ENCODE measurements around the gene ACOT12.
A peak's percentile ranks its signal among the peaks of the same experiment; 100 is the strongest.
"Not testable (repeated sequence)": the region's sequence is repeated elsewhere in the genome, so short reads cannot be mapped to it uniquely, and the experiment has no call there.

The ACOT12 gene

DNA sequence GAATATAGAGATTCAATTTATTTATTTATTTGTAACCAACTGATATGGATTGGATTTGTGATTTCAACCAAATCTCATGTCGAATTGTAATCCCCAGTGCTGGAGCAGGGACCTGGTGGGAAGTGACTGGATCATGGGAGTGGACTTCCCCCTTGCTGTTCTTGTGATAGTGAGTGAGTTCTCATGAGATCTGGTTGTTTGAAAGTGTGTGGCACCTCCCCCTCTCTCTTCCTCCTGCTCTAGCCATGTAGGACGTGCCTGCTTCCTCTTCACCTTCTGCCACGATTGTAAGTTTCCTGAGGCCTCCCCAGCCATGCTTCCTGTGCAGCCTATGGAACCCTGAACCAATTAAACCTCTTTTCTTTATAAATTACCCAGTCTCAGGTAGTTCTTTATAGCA, 55.7 kb downstream of the ACOT12 start:
- DNase-seq (ENCODE audit: low spot score) = not testable (repeated sequence)

DNA sequence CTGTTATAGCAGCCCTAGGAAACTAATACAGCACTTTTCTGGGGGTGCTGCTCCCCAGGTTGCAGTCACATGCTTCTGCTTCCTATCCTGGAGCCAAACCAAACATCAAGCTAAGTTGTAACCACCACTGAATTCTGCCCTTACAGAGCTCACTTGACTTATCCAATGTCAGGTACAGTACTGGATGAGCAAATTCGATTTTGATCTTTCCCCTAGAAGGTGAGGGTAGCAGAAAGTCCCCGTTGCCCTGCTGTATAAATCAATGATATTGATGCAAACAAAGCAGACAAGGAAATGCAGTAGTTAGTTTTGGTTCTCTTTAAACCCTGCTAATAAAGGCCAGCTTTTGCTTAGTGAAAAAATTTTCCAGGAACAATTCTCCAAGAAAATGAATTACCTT, 56.1 kb downstream of the ACOT12 start:
- DNase-seq (ENCODE audit: low spot score) = no peak

DNA sequence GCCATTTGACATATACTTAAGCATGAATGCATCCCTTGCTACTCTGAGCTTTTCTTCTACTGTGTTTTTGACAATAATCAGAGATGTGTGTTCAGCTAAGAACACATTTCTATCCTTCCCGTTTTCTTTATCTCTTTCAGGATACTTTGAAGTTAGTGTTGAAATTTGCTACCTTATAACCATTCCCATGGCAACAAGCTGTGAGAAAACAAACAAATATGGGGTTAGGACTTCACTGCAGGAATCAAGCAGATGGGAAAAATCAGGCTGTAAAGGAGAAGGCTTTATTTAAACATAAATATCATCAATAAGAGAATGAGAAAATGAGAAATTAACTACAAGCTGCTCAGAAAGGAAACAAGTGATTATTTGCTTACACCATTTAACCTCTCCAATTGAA, 57.4 kb downstream of the ACOT12 start:
- no peak for DNase-seq (ENCODE audit: low spot score)

DNA sequence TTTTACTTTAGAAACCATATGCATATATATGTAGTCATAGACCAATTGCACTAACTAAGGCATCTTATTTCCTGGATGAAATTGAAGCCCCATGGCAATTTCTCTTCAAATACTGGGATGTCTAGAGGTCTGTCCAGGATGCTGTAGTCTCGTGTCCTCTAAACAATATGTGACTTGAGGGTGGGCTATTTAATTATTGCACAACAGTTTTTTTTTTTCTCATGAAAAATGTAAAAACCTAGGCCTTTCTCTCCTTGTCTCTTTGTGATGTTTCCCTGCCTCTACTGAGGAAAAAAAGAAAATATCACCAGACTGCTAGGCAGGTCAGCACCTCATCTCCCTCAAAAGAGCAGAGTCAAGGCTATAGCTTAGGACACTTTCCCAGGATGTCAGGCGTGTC, 58.0 kb downstream of the ACOT12 start:
- no peak for DNase-seq (ENCODE audit: low spot score)

DNA sequence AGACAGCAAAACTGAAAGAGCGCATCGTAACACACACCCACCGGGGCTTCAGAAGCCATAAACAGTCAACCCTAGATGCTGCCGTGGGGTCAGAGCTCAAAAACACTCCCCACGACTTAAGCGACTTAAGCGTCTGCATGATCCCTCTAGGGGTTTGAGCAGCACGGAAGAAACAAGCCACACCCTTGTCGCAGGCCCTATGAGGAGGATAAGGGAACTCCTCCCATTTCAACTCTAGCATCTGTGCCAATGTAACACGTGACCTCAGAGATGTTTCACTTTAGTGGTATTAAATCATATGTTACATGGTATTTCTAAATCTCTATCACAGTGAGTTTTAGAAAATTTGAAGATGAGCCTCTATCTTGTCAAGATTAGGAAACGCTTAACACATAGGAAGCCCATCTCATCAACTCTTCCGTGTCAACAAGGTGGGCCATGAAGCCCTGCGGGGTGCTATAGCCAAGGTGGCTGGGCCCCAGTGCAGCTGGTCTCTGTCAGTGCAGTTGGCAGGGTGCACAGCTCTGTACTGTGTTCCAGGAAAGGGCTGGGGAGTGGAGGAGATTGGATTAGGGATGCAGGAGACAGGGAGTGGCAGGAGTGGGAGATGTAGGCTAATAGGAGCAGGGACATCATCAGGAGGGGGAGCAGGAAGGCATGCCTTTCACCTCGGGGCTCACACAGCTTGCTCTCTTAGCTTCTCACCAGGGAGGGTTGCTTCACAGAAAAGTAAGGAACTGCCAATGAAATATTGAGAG, 59.5 kb downstream of the ACOT12 start:
- DNase-seq (ENCODE audit: low spot score) = no peak

DNA sequence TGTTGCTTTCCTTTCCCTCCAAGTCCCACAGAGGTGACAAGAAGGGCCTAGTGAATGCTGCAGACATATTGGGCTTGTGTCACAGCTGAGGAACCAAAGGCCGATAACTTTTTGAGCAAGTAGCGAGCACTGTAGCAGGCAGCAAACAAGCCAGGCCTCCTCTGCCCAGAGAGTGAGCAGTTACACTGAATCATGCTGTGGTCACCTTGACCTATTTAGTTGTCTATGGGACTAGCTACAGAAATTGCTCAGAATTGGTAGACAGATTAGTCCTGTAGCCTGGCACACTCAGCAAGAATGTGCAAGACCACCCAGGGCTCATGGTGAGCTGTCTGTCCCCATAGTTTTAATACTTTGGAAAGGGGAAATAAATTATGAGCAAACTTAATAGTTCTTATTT, 67.4 kb downstream of the ACOT12 start:
- DNase-seq (ENCODE audit: low spot score) = no peak

DNA sequence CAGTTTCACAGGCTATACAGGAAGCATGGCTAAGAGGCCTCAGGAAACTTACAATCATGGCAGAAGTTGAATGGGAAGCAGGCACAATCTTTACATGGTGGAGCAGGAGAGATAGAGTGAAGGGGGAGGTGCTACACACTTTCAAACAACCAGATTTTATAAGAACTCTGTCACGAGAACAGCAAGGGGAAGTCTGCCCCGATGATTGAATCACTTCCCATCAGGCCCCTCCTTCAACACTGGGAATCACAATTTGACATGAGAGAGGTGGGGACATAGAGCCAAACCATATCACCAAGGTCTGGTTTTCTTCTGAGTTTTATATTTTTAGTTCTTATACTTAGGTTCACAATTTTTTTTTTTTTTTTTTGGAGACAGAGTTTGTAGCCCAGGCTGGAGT, 76.4 kb downstream of the ACOT12 start:
- no peak for DNase-seq (ENCODE audit: low spot score)

DNA sequence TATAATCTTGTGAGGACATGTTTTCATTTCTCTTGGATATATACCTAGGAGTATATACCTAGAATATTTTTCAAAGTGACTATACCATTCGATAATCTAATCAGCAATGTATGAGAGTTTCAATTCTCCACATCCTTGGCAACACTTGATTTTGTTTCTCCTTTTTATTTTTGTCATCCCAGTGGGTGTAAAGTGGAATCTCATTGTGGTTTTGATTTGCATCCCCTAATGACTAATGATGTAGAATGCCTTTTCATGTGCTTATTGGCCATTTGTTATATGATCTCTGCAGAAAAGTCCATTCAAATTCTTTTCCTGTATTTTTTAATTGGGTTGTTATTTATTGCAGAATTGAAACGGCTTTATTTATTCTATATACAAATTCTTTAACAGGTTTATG, 77.4 kb downstream of the ACOT12 start:
- DNase-seq (ENCODE audit: low spot score) = no peak

DNA sequence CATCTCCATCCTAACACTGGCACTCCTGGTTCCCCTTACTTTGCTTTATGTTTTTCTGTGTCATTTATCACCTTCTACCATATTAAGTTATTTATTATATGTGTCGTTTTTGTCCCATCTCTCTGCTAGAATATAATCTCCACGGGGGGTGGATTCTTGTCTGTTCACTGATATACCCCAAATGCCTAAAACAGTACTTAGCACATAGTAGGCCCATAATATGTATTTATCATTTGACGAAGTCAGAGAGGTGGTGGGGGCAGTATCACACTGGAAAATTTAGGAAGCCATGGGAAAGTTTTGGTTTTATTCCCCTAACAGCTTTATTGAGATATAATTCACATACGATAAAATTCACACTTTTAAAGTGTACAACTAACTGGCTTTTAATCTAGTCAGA, 78.1 kb downstream of the ACOT12 start:
- DNase-seq (ENCODE audit: low spot score) = no peak

DNA sequence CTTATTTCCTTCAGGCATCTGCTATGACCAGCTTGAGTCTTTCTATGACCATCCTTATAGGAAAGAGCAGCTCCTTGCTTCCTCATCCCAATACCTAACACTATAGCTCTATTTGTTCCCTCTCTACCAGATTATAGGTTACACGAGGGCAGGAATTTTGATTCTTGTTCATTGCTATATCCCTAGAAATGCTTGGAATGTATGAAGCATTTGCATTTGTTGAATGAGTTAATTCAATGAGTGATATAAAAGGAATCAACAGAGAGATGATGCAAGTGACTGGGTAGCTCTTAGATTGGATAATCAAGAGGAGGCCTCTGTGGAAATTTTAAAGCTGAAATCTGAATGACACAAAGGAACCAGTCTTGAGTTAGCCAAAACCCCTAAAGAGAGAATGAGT, 78.6 kb downstream of the ACOT12 start:
- DNase-seq (ENCODE audit: low spot score) = no peak

DNA sequence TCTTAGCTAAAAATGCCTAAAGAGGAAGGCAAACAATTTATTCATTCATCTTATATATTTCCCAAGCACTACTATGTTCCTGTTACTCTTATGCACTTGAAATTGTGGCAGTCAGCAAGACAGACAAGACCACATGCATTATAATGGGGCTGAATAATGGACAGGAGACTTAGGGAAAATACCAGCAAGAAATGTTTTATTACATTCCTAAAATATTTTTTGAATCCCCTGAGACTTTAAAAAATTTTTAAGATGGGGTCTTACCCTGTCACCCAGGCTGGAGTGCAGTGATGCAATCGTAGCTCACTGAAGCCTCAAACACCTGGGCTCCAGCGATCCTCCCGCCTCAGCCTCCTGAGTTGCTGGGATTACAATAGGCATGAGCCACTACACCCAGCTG, 79.4 kb downstream of the ACOT12 start:
- DNase-seq (ENCODE audit: low spot score) = no peak

DNA sequence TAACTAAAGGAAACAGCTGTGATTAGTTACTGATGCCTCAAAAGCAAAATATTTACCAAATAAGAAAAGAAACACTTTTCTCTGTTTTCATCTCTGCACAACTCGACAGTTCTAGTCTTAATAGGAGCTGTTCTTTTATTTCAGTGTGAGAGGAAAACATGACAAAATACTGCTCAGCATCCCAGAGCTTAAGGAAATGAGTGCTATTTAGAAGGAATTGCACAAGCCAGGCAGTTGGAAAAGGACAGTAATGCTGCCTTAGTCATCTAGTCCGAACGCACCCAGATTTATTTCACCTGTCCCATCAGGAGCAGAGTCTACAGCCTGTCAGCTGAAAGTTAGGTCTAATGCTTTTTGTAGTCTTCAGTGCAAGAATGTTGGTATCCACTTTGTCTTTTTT, 80.2 kb downstream of the ACOT12 start:
- DNase-seq (ENCODE audit: low spot score) = no peak

DNA sequence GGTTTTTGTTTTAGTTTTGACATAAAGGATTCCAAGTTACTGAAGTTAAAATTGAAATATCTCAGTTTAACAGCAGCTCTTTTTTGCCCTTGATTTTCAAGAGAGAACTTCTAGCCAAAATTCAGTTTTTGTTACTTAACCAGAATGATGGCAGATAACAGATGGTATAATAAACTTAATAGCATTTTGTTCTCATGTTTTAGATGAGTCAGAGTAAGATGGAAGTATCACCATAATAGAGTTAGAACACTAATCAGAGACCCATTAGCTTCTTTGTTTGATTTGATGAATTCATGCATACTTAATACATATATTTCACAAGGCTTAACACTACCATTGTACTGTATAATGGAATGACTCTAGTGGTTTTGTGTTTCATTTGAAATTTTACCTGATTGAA, 80.7 kb downstream of the ACOT12 start:
- no peak for DNase-seq (ENCODE audit: low spot score)

DNA sequence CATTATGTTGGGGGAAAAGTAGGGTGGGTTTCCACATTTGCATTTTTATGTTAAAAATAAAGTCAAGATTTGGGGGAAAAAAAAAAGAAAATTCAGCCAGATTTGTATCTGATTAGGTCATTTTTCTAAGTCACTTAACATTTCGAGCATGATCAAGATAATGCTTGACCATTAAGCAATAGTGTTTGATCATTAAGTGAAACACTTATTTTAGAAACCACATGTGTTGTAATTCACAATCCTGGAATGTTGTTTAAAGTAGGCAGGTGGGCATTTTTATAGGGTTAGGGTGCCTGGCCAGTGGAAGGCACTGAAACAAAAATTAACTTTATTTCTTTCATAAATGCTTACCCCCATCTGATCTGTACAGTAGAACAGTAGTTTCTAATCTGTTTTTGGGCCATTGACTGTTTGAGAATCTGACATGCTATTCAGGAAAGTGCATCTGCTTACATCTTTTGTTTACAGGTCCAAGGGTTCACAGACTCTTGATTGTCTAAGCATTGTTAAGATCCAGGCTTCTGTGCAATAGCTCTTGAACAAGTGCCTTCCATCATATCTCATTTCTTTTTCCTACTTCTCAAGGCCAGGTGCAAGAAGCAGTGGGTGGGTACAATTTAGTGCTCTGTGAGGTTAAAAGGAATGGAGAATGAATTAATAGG, 83.4 kb downstream of the ACOT12 start:
- no peak for DNase-seq (ENCODE audit: low spot score)

DNA sequence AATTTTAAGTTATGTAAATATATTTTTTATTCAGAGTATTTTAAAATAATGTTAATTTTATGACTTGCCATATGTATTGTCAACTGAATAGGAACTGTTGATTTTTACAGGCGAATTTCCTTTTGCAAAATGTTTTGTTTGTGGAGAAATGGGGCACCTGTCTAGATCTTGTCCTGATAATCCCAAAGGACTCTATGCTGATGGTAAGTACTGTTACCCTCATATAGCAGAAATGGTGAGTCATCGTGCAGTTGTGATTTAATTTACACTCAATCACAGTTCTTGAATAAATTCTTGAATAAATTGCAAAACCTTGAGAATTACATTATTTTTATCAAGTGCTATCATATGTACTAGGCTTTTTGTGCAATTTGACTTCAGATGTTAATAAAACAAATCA, 85.1 kb downstream of the ACOT12 start:
- no peak for DNase-seq (ENCODE audit: low spot score)

DNA sequence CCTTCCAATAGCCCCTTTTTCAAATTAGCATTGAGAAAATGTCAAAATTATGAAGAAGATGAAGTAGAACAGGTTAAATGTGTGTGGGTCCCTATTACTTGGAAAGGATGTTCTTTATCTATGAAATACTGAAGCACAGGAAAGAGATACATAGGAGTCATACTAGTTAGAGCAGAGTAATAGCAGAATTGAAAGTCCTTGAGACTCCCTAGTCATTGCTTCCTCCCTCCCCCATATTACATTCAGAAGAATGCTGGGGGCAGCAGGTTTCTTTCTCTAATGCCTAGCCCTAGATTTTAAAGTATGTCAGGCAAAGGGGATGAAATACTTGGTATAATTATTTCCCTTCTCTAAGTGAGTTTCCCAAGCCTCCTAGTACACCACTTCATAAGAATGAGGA, 88.1 kb downstream of the ACOT12 start:
- no peak for DNase-seq (ENCODE audit: low spot score)

DNA sequence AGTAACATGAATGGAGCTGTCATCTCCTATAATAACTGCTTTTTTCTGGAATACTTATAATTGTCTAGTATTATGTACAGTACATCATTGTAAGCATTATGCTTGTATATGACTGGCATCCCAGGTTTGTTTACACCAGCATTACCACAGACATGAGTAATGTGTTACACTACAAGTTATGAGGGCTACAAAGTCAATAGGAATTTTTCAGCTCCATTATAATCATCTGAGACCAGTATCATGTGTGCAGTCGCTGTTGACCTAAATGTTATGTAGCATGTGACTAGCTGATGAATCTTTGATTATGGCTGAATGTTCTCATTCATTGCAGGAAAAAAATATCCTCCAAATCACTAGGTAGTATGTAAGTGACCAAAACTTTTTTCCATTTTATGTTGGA, 90.4 kb downstream of the ACOT12 start:
- no peak for DNase-seq (ENCODE audit: low spot score)

DNA sequence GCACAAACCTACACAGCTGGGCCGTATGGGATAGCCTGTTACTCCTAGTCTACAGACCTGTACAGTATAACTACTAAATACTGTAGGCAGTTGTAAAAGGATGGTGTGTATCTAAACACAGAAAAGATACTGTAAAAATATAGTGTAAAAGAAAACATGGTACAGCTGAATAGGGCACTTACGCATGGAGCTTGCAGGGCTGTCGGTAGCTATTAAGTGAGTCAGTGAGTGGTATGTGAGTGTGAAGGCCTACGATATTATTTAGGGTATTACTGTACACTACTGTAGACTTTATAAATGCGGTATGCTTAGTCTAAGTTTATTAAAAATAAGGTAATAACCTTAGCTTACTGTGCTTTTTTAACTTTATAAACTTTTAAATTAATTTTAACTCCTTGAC, 91.3 kb downstream of the ACOT12 start:
- no peak for DNase-seq (ENCODE audit: low spot score)

DNA sequence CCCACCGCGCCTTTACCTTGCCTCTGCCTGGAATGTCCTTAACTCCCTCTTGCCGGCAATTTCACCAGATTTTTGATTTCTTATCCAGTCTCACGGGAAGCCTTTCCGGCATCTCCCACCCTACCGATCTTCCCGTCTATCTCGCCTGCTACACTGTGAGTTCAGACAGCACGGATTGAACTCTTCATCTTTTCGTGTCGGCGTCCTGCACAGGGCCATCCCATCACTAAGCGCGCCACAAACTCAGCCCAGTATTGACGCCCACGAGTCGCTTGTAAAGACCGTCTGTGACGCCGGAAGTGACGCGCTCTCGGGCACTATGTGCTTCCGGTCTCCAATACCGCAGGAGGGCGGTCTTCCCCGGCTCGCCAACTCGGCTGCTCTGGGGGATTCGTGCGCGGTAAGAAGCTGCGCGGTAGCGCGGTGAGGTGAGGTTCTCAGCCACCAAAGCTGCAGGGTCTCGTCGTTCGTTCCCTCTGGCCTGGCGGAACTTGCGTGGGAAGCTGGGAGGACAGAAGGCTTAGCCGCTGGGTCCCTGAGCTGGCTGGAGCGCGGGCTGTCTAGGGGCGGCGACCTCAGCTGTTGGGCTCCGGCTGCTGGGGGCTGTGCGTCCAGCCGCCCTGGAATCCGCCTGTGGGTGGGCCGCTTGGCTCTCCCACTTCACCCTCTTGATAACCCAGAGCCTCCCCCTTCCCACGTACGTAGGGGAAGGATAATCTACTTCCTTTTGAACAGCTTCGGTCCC, 92.5 kb downstream of the ACOT12 start, which contains the start of gene ZCCHC9:
TSS of gene ZCCHC9 (plus strand) at position 317 of the 745 bp plus-strand sequence. CDS start 3,171 bp downstream, outside the sequence.
- peak; percentile 96 for DNase-seq (ENCODE audit: low spot score)

DNA sequence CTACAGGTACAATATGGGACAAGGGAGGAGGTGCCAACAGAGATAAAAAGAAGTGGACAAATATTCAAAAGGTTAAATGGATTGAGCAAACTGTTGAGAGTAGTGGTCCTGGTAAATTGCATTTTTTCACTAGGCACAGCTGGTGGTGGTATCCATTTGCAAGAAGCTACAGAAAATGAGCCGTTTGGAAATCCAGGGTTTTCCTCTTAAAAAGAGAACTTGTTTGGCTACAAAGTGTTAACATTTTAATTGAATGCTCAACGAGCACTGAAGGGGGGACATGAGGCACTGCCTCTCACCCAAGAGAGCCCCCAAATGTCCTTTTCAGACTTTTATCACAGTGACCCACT, 93.0 kb downstream of the ACOT12 start:
- no peak for DNase-seq (ENCODE audit: low spot score)

DNA sequence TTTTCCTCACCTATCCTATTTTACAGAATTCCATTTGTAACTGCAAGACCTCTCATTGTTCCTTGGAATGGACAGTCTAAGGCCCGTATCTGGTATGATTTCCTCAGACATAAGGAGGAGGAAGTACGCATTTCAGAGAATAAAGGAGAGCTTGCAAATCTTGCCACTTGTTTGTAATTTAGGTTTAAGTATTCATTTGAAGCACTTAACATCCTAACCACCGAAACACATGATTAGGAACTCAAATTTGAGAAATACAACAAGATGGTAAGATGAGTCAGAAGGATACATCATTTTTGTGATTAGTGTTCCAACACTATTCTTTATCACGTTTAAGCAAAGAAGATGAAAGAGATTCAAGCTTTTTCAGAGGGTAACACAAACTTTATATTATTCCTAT, 96.4 kb downstream of the ACOT12 start:
- DNase-seq (ENCODE audit: low spot score) = no peak

DNA sequence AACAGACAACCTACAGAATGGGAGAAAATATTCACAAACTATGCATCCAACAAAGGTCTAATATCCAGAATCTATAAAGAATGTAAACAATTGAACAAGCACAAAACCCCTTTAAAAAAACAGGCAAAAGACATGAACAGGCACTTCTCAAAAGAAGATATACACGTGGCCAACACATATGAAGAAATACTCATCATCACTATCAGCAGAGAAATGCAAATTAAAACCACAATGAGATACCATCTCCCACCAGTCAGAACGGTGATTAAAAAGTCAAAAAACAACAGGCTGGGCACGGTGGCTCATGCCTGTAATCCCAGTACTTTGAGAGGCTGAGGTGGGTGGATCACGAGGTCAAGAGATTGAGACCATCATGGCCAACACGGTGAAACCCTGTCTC, 99.9 kb downstream of the ACOT12 start:
- DNase-seq (ENCODE audit: low spot score) = not testable (repeated sequence)

DNA sequence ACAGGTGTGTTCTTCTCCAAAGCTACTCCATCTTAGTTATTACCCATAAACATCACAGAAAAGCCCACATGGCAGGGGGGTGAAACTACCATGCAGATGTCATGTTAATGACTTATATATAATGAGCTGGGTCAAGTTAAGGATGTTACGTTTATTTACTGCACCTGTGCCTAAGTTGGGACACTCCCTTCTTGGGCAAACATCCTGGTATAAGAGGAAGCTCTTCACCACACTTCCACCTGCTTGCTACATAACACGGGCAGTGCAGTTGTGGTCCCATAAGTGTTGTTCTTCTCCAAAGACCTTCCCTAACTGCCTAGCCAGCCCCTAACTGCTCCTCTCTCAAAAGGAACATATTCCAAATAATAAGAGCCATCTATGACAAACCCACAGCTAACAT, 101.8 kb downstream of the ACOT12 start:
- no peak for DNase-seq (ENCODE audit: low spot score)
